Chondrocyte (in vitro differentiated cells): Measurements from ENCODE around the gene POLA1. TPM values are rescaled to one million over a fixed set of nuclear protein-coding genes. Genes with fewer than 3 reads are reported as not detected.
A peak's percentile ranks its signal among the peaks of the same experiment; 100 is the strongest.

Experiments
- DNase-seq: peaks from one replicate; pipeline ENCODE4 v3.0.0; 2021; ENCODE audit warnings: mixed read lengths, low spot score
- H3K27ac Mint-ChIP-seq: one replicate; pipeline ENCODE4 v1.8.0; 2021; ENCODE audit warnings: mild to moderate bottlenecking, moderate library complexity, mixed read lengths; ENCODE audit not compliant: unreplicated experiment
- H3K27me3 Mint-ChIP-seq: 2 replicates; pipeline ENCODE4 v1.8.0; 2021; ENCODE audit warnings: low read depth, mixed read lengths
- H3K36me3 Mint-ChIP-seq: 2 replicates; pipeline ENCODE4 v1.8.0; 2021; ENCODE audit warnings: low read depth, mixed read lengths
- H3K4me1 Mint-ChIP-seq: 2 replicates; pipeline ENCODE4 v1.8.0; 2021; ENCODE audit warnings: low read depth, mild to moderate bottlenecking, mixed read lengths
- H3K4me3 Mint-ChIP-seq: one replicate; pipeline ENCODE4 v1.8.0; 2021; ENCODE audit warnings: mild to moderate bottlenecking, moderate library complexity, mixed read lengths; ENCODE audit not compliant: unreplicated experiment
- H3K9me3 Mint-ChIP-seq: 2 replicates; pipeline ENCODE4 v1.8.0; 2021; ENCODE audit warnings: low read depth, mixed read lengths
- CTCF ChIP-seq: fragments of 200-600 bp; sonication (generic); IDR thresholded peaks from 2 replicates; pipeline ENCODE4 v1.5.0; 2021; ENCODE audit warnings: antibody characterized with exemption, mild to moderate bottlenecking, moderate library complexity
- long read RNA-seq: library from polyadenylated mRNA; stranded (forward); transcript quantifications from one replicate; pipeline ENCODE4 v2.0.0, GENCODE V29; 2021
- total RNA-seq: library from RNA; stranded (reverse); gene quantifications from 3 replicates; pipeline ENCODE4 v1.2.1, GENCODE V29; 2021

Gene POLA1, protein sequence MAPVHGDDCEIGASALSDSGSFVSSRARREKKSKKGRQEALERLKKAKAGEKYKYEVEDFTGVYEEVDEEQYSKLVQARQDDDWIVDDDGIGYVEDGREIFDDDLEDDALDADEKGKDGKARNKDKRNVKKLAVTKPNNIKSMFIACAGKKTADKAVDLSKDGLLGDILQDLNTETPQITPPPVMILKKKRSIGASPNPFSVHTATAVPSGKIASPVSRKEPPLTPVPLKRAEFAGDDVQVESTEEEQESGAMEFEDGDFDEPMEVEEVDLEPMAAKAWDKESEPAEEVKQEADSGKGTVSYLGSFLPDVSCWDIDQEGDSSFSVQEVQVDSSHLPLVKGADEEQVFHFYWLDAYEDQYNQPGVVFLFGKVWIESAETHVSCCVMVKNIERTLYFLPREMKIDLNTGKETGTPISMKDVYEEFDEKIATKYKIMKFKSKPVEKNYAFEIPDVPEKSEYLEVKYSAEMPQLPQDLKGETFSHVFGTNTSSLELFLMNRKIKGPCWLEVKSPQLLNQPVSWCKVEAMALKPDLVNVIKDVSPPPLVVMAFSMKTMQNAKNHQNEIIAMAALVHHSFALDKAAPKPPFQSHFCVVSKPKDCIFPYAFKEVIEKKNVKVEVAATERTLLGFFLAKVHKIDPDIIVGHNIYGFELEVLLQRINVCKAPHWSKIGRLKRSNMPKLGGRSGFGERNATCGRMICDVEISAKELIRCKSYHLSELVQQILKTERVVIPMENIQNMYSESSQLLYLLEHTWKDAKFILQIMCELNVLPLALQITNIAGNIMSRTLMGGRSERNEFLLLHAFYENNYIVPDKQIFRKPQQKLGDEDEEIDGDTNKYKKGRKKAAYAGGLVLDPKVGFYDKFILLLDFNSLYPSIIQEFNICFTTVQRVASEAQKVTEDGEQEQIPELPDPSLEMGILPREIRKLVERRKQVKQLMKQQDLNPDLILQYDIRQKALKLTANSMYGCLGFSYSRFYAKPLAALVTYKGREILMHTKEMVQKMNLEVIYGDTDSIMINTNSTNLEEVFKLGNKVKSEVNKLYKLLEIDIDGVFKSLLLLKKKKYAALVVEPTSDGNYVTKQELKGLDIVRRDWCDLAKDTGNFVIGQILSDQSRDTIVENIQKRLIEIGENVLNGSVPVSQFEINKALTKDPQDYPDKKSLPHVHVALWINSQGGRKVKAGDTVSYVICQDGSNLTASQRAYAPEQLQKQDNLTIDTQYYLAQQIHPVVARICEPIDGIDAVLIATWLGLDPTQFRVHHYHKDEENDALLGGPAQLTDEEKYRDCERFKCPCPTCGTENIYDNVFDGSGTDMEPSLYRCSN (N-terminal part only)
- 10.8 to 24.0 TPM (median 12.4 TPM) in 3 replicates for total RNA-seq
- long read RNA-seq, full-length matches to known transcripts, result 3 of 6 reads
- long read RNA-seq, partial matches to known transcripts, result 2 of 6 reads
- long read RNA-seq, other reads (novel, unspliced or antisense), result 1 of 6 reads

GRCh38 chrX:24693453-24694202 is at the start of gene POLA1:
POLA1 (plus strand) TSS chrX:24693918; CDS start chrX:24693962, 44 bp downstream.
- Mint-ChIP-seq H3K27me3 (peaks cover 1% of the 10 kb centered on the region), H3K4me3 (peak within 1 kb of the TSS; percentile 93), H3K4me1 (peaks cover 25% of the 10 kb centered on the region), H3K36me3 (no peaks in the 10 kb centered on the region), H3K9me3 (no peaks in the 10 kb centered on the region), H3K27ac (peak within 1 kb of the TSS; percentile 97)
- peak; percentile 99 for DNase-seq
- TF ChIP-seq CTCF, result peak; percentile 63

DNA sequence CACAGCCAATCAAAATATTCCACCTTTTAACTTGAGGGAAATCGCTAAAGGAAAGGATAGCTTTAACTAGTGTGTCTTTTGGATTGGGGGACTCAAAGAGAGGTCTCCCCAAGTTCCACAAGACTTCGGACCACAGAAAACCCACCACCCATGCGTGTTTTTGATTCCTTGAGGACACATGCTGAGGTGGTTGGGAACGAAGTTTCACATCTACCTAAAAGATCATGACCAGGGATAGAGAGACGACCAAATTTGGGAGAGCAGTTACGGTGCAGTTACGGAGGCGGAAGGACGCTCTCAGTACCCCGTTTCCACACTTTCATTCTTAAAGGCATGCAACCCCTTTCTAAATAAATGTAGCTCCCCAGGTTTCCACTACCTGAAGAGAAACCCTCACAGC is 47.7 kb upstream of the POLA1 start:
- H3K36me3 Mint-ChIP-seq, result no peaks in the 10 kb centered on the region
- no peak for TF ChIP-seq CTCF
- DNase-seq, result no peak
- peaks cover 22% of the 10 kb centered on the region for H3K4me1 Mint-ChIP-seq
- peak overlapping the region; percentile 24 for H3K4me3 Mint-ChIP-seq
- peaks cover 7% of the 10 kb centered on the region for H3K27me3 Mint-ChIP-seq
- no peak overlapping the region for H3K27ac Mint-ChIP-seq
- no peaks in the 10 kb centered on the region for H3K9me3 Mint-ChIP-seq

- DNase-seq, result no peak
- peak overlapping the region; percentile 81 for H3K4me3 Mint-ChIP-seq
- peaks cover 7% of the 10 kb centered on the region for H3K27me3 Mint-ChIP-seq
- peak; percentile 23 for TF ChIP-seq CTCF
- H3K27ac Mint-ChIP-seq, result peak overlapping the region; percentile 93
- no peaks in the 10 kb centered on the region for H3K36me3 Mint-ChIP-seq
- peaks cover 22% of the 10 kb centered on the region for H3K4me1 Mint-ChIP-seq
- no peaks in the 10 kb centered on the region for H3K9me3 Mint-ChIP-seq
These were observed 47.0 kb upstream of the POLA1 start for GRCh38 chrX:24646745-24647182.

DNA sequence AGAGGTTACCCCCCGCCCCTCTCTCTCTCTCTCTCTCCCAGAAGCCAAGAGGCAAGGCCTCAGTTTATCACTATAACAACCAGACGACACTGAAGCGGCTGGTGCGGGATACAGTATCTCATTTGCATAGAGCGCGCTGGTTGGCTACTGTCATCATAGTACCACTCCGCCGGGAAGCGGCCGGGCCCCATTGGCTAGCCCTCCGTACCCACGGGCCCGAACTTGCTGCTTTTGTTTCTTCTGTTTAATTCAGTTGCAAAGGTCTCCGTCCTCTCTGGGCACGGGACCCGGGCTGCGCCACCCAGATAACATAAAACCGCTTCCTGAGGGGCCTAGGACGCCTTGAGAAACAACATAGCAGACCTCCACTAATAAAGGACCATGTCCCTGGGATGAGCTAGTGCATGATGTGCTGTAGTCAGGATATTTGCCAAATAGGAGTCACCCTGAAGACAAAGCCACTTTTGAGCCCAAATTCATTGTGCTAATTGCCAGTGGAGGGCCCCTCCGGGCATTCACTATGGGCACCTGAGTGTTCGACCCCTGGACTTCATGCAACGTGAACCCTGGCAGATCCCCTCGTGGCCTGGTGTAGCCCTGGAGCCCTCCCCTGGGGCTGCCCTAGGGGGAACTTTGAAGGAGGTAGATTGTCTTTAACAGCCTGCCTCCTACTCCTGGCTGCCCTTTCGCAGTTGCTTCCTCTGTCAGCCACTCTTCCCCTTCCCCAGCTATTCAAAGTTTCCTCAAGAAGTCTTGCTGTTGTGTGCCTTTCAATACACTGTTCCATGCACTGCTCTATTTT is 46.3 kb upstream of the POLA1 start, which contains the start of gene PCYT1B:
TSS of gene PCYT1B (minus strand) at position 91 of the 802 bp plus-strand sequence. CDS start 242 bp downstream, outside the sequence.
- no peak for TF ChIP-seq CTCF
- Mint-ChIP-seq H3K4me3 (peak within 1 kb of the TSS; percentile 81), H3K9me3 (no peaks in the 10 kb centered on the region), H3K36me3 (no peaks in the 10 kb centered on the region), H3K4me1 (peaks cover 22% of the 10 kb centered on the region), H3K27ac (peak within 1 kb of the TSS; percentile 93), H3K27me3 (peaks cover 7% of the 10 kb centered on the region)
- no peak for DNase-seq
